ENCODE measurements around the gene PCIF1.

The PCIF1 gene

GRCh38 chr20:45971425-45971674, 36.9 kb downstream of the PCIF1 start:
- H3K9ac ChIP-seq (ENCODE audit: low read length) = peak overlapping the region; percentile 91
- 0 out of 2 replicates have a peak, but pooled peaks cover 3% of the 10 kb centered on the region for H4K20me1 ChIP-seq (ENCODE audit: insufficient read depth, low read length)
- H3K4me1 ChIP-seq (ENCODE audit: low read length) = peaks cover 26% of the 10 kb centered on the region
- H3K4me3 ChIP-seq (ENCODE audit: low read length) = peak overlapping the region; percentile 80
- no peaks in the 10 kb centered on the region for H3K27me3 ChIP-seq (ENCODE audit: low read depth, low read length)
- H3K27ac ChIP-seq (ENCODE audit: low read length) = peak overlapping the region; percentile 91
- no peaks in the 10 kb centered on the region for H3K9me3 ChIP-seq (ENCODE audit: insufficient read depth, low read length)
- peak overlapping the region; percentile 55 for H2AFZ ChIP-seq (ENCODE audit: low read depth, low read length)
- no peak for TF ChIP-seq CTCF (IDR thresholded peaks at IDR 0.05; ENCODE audit: low read depth, low read length)
- no peak for TF ChIP-seq EZH2phosphoT487 (IDR thresholded peaks at IDR 0.05; ENCODE audit: low read depth)
- peak overlapping the region; percentile 97 for H3K4me2 ChIP-seq (ENCODE audit: low read length)
- H3K79me2 ChIP-seq (ENCODE audit: low read length) = peaks cover 24% of the 10 kb centered on the region
- peaks cover 27% of the 10 kb centered on the region for H3K36me3 ChIP-seq (replicated peaks; ENCODE audit: low read depth, low read length)

DNA sequence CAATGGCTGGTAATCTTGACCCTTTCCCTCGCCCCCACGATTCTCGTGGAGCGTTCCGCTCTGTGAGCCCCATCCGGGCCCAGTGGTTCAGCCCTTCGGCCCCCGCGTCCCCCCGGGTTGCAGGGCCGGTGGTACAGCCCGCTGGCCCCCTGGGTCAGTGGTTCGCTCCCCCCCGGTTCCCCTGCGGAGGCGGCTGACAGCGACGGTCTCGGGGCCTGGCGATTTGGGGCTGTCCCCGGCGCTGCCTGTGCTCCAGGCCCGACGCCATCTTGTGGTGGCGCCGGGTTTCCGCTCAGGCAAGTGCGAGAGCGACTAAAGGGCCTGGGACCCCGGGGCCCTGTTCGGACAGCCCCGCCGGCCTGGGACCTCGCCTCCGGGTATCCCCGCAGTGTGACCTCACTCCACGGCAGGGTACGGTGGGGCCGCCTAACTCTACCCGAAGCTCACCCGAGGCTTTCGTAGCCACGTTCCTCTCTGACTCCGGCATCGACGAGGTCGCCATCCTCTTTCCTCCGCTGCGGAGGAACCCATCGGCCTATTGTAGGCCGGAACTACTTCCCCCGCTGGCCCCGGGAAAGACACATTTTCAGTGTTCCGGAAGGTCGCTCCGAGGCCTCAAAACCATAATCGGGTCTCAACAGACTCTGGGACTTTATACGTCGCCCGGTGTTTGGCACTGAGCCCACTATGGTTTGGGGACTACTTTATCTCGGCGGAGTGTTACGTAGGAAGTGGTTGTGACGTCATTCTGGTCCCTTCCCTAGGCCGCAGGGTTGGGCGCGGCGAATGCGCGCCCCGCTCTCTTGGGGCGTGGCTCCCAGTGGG, 37.4 kb downstream of the PCIF1 start, which contains the start of gene ZNF335:
TSS of gene ZNF335 (minus strand) at position 529 of the 825 bp plus-strand sequence. CDS start 793 bp downstream, outside the sequence.
- H3K4me1 ChIP-seq (ENCODE audit: low read length) = peaks cover 26% of the 10 kb centered on the region
- H3K36me3 ChIP-seq (replicated peaks; ENCODE audit: low read depth, low read length) = peaks cover 26% of the 10 kb centered on the region
- peak within 1 kb of the TSS; percentile 91 for H3K27ac ChIP-seq (ENCODE audit: low read length)
- H4K20me1 ChIP-seq (ENCODE audit: insufficient read depth, low read length) = 0 out of 2 replicates have a peak, but pooled peaks cover 3% of the 10 kb centered on the region
- peaks cover 24% of the 10 kb centered on the region for H3K79me2 ChIP-seq (ENCODE audit: low read length)
- peak within 1 kb of the TSS; percentile 98 for H2AFZ ChIP-seq (ENCODE audit: low read depth, low read length)
- no peaks in the 10 kb centered on the region for H3K9me3 ChIP-seq (ENCODE audit: insufficient read depth, low read length)
- H3K4me2 ChIP-seq (ENCODE audit: low read length) = peak within 1 kb of the TSS; percentile 97
- TF ChIP-seq EZH2phosphoT487 (IDR thresholded peaks at IDR 0.05; ENCODE audit: low read depth) = no peak
- TF ChIP-seq CTCF (IDR thresholded peaks at IDR 0.05; ENCODE audit: low read depth, low read length) = no peak
- peak within 1 kb of the TSS; percentile 91 for H3K9ac ChIP-seq (ENCODE audit: low read length)
- H3K27me3 ChIP-seq (ENCODE audit: low read depth, low read length) = no peaks in the 10 kb centered on the region
- peak within 1 kb of the TSS; percentile 80 for H3K4me3 ChIP-seq (ENCODE audit: low read length)

DNA sequence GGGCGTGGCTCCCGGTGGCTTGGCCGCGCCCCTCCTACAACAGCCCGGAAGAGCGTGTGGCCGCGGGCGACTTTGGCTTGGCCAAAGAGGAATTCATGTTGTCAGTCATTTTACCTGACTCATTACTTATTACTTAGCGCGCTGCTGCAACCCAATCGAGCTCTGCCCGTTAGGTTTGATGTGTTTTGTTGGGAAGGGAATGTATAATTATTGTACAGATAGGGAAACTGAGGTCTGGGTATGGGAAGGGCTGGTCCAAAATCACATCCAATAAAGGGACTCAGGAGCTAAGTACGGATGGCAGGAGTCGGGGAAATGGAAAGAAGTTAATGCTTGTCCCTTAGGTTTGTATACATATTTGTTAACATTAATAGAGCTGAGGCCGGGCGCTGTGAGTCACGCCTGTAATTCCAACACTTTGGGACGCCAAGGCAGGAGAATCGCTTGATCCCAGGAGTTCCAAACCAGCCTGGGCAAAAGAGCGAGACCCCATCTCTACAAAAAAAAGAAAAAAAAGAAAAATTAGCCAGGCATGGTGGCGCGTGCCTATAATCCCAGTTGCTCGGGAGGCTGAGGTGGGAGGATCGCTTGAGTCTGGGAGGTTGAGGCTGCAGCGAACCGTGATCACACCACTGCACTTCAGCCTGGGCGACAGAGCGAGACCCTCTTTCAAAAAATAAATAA, 38.2 kb downstream of the PCIF1 start:
- no peaks in the 10 kb centered on the region for H3K27me3 ChIP-seq (ENCODE audit: low read depth, low read length)
- H3K4me2 ChIP-seq (ENCODE audit: low read length) = peak overlapping the region; percentile 78
- H4K20me1 ChIP-seq (ENCODE audit: insufficient read depth, low read length) = 0 out of 2 replicates have a peak, but pooled peaks cover 3% of the 10 kb centered on the region
- H3K9ac ChIP-seq (ENCODE audit: low read length) = peak overlapping the region; percentile 91
- H3K79me2 ChIP-seq (ENCODE audit: low read length) = peaks cover 24% of the 10 kb centered on the region
- H2AFZ ChIP-seq (ENCODE audit: low read depth, low read length) = peak overlapping the region; percentile 76
- H3K36me3 ChIP-seq (replicated peaks; ENCODE audit: low read depth, low read length) = peaks cover 18% of the 10 kb centered on the region
- H3K4me1 ChIP-seq (ENCODE audit: low read length) = peaks cover 26% of the 10 kb centered on the region
- TF ChIP-seq EZH2phosphoT487 (IDR thresholded peaks at IDR 0.05; ENCODE audit: low read depth) (no peak), CTCF (IDR thresholded peaks at IDR 0.05; ENCODE audit: low read depth, low read length) (no peak)
- H3K9me3 ChIP-seq (ENCODE audit: insufficient read depth, low read length) = no peaks in the 10 kb centered on the region
- peak overlapping the region; percentile 91 for H3K27ac ChIP-seq (ENCODE audit: low read length)
- H3K4me3 ChIP-seq (ENCODE audit: low read length) = peak overlapping the region; percentile 80

DNA sequence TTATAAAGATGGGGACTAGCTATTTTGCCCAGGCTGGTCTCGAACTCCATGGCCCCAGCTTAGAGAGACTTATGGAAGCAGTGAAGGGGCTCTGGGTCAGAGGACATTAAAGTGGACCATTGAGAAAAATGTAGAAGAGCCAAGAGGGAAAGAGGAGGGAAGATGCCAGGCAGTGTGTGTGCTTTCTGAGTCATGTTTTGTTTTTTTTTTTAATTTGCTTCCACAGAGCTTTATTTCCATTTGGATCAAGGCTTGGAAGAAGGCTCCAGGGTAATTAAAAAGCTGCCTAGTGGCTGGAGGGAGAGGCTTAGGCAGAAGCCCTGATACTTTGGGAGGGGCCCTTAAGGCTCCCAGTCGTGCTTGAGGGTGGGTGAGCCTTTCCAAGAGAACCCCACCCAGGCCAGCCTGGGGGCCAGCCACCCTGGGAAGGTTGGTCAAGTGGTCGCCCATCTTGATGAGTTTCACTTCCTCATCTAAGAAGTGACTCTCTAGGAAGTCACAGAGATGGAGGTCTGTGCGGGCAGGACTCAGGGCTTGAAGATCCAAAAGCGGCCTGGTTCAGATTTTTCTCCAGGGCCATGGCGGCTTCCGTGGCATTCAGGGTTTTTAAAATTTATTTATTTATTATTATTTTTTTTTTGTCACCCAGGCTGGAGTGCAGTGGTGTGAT, 40.5 kb downstream of the PCIF1 start:
- Histone ChIP-seq H3K27ac (ENCODE audit: low read length) (no peak overlapping the region), H3K4me3 (ENCODE audit: low read length) (no peak overlapping the region), H3K27me3 (ENCODE audit: low read depth, low read length) (peaks cover 4% of the 10 kb centered on the region; the same call in 1 of the 2 replicates), H4K20me1 (ENCODE audit: insufficient read depth, low read length) (0 out of 2 replicates have a peak, but pooled peaks cover 1% of the 10 kb centered on the region), H3K79me2 (ENCODE audit: low read length) (peaks cover 15% of the 10 kb centered on the region), H3K9ac (ENCODE audit: low read length) (no peak overlapping the region), H3K4me2 (ENCODE audit: low read length) (no peak overlapping the region), H3K36me3 (replicated peaks; ENCODE audit: low read depth, low read length) (no peaks in the 10 kb centered on the region), H3K4me1 (ENCODE audit: low read length) (peaks cover 19% of the 10 kb centered on the region), H2AFZ (ENCODE audit: low read depth, low read length) (no peak overlapping the region), H3K9me3 (ENCODE audit: insufficient read depth, low read length) (no peaks in the 10 kb centered on the region)
- TF ChIP-seq EZH2phosphoT487 (IDR thresholded peaks at IDR 0.05; ENCODE audit: low read depth) (no peak), CTCF (IDR thresholded peaks at IDR 0.05; ENCODE audit: low read depth, low read length) (no peak)

Measured in OCI-LY3 (cell line).